ENCODE measurements around the gene BCAS3.

The BCAS3 gene

DNA sequence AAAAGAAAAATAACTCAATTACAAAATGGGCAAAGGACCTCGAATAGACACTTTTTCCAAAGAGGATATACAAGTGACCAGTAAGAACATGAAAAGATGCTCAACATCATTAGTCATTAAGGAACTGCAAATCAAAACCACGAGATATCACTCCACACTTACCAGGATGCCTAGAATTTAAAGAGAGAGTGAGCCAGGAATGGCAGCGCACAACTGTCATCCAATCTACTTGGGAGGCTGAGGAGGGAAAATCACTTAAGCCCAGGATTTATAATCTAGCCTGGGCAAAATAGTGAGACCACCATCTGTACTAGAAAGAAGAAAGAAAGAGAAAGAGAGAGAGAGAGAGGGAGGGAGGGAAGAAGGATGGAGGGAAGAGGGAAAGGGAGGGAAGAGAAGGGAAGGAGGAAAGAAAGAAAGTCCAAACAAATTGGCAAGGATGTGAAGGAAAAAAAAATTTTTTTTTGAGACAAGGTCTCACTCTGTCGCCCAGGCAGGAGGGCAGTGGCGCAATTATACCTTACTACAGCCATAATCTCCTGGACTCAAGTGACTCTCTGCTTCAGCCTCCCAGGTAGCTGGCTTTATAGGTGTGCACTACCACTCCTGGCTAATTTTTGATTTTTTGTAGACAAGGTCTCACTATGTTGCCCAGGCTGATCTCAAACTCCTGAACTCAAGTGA is 744.6 kb downstream of the BCAS3 start:
- no peak for DNase-seq (ENCODE audit: low read depth)
- TF ChIP-seq, protein P1, sequence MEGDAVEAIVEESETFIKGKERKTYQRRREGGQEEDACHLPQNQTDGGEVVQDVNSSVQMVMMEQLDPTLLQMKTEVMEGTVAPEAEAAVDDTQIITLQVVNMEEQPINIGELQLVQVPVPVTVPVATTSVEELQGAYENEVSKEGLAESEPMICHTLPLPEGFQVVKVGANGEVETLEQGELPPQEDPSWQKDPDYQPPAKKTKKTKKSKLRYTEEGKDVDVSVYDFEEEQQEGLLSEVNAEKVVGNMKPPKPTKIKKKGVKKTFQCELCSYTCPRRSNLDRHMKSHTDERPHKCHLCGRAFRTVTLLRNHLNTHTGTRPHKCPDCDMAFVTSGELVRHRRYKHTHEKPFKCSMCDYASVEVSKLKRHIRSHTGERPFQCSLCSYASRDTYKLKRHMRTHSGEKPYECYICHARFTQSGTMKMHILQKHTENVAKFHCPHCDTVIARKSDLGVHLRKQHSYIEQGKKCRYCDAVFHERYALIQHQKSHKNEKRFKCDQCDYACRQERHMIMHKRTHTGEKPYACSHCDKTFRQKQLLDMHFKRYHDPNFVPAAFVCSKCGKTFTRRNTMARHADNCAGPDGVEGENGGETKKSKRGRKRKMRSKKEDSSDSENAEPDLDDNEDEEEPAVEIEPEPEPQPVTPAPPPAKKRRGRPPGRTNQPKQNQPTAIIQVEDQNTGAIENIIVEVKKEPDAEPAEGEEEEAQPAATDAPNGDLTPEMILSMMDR (IDR thresholded peaks at IDR 0.05; ENCODE audit: insufficient read depth, low read depth, low read length, missing control alignments), result no peak
- H3K4me3 ChIP-seq (ENCODE audit: low read length), result no peak overlapping the region

DNA sequence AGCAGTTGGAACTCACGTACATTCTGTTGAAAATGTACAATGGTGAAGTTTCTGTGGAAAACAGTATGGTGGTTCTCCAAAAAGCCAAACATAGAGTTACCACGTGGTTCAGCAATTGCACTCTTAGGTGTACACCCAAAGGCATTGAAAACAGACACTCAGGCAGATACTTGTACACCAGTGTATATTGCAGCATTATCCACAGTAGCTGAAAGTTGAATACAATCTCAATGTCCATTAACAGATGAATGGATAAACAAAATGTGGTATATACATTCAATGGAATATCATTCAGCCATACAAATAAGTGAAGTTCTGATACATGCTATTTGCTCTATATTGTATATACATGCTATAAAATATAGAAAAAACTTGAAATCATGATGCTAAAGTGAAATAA is 745.2 kb downstream of the BCAS3 start:
- H3K4me3 ChIP-seq (ENCODE audit: low read length), result no peak overlapping the region
- DNase-seq (ENCODE audit: low read depth), result no peak
- TF ChIP-seq, protein P1 (IDR thresholded peaks at IDR 0.05; ENCODE audit: insufficient read depth, low read depth, low read length, missing control alignments), result no peak

DNA sequence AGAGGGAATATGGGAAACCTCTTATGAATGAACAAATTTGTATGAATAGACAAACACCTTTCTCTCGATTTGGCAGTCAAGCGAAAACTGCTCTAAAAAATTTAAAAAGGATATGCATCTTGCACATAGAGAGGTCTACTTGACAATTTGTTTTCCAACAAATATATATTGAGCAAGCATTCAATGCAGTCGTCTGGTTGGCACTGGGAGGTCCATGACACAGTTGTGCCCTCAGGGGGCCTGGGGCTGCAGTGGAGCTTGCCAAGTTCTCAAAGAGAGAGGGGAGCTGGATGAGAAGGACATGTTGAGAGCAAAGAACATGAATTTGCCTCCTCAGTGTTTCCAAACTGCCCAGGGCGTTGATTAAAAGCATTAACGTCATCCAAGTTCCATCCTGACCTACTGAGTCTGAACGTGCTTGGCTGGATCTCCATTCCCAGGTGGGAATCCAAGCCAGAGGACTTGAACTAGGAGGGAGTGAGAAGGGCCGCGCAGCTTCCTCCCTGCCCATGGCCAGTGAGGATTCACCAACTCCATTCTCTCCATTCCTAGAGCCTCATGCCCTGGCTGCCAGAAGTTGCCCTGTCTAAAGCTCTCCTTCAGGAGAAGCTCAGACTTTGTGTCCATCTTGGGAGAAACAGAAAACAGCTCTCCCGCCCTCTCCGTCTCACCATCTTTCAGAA is 746.5 kb downstream of the BCAS3 start:
- no peak overlapping the region for H3K4me3 ChIP-seq (ENCODE audit: low read length)
- DNase-seq (ENCODE audit: low read depth), result no peak
- TF ChIP-seq, protein P1 (IDR thresholded peaks at IDR 0.05; ENCODE audit: insufficient read depth, low read depth, low read length, missing control alignments), result no peak

DNA sequence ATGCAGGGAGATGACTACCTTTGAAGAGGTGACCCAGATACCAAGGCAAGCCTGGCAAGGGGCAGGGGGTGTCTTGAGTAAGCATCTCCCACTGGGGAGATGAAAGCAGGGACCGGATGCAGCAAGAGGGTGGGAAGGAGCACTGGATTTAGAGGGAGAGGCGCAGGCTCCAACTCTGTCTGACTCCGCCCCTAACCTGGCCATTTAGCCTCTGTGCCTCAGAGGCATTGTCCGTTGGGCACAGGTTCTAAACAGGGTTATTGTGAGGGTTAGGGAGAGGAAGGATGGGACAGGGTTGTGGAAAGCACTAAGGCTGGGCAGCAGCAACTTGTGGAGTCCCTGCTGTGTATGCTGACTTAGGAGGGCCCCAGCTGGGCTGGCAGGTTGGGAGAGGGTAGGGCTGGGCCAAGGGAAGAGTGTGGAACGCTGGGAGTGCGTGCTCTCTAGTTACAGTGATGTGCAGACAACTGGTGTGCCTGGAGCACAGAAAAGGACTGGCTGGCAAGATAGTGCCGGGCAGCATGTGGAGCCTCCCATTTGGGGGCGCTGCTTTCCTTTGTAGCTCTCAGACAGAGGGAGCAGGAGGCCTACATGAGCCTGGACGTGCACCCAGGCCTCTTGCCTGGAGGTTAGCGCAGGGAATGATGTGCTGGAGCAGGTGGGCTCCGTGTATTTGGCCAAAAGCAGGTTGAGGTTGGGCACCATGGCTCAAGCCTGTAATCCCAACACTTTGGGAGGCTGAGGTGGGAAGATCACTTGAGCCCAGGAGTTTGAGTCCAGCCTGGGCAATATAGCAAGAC is 748.2 kb downstream of the BCAS3 start:
- H3K4me3 ChIP-seq (ENCODE audit: low read length), result no peak overlapping the region
- DNase-seq (ENCODE audit: low read depth), result no peak
- TF ChIP-seq, protein P1 (IDR thresholded peaks at IDR 0.05; ENCODE audit: insufficient read depth, low read depth, low read length, missing control alignments), result no peak

DNA sequence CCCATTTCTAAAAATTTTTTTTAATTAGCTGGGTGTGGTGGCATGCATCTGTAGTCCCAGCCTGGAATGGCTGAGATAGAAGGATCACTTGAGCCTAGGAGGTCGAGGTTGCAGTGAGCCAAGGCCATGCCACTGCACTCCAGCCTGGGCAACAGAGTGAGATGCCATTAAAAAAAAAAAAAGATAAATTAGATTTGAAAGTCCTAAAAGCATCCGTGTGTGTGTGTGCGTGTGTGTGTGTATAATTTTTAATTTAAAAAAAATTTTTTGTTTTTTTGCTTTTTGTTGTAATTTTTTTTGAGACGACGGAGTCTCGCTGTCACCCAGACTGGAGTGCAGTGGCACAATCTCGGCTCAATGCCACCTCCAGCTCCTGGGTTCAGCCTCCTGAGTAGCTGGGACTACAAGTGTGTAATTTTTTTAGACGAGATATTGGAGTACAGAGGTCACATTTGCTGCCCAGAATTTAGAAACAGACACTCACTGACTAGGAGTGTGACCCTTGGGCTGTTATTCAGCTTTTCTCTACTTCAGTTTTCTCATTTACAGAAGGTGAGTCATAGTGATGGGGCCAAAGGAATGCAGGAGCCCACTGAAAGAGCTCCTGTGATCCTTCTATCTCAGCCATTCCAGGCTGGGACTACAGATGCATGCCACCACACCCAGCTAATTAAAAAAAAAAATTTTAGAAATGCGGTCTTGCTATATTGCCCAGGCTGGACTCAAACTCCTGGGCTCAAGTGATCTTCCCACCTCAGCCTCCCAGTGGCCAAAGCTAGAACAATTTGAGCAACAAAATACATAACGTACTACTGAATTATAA is 749.0 kb downstream of the BCAS3 start:
- DNase-seq (ENCODE audit: low read depth), result no peak
- H3K4me3 ChIP-seq (ENCODE audit: low read length), result no peak overlapping the region
- TF ChIP-seq, protein P1 (IDR thresholded peaks at IDR 0.05; ENCODE audit: insufficient read depth, low read depth, low read length, missing control alignments), result no peak

DNA sequence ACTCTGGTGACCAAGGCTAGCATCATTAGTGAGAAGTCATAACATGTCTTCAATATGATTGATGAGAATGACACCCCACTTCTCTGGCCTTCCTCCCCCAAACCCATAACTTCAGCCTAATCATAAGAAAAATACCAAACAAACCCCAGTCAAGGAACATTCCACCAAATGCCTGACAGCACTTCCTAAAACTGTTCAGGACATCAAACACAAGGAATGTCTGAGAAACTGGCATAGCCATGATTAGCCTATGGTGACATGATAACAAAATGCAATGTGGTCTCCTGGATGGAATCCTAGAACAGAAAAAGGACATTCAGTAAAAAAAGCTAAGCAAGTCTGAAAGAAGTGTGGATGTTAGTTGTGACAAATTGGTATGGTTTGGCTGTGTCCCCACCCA is 749.9 kb downstream of the BCAS3 start:
- no peak for DNase-seq (ENCODE audit: low read depth)
- TF ChIP-seq, protein P1 (IDR thresholded peaks at IDR 0.05; ENCODE audit: insufficient read depth, low read depth, low read length, missing control alignments), result no peak

More for the DNA sequence above, 749.9 kb downstream of the BCAS3 start:
- no peak overlapping the region for H3K4me3 ChIP-seq (ENCODE audit: low read length)
